GM12878 (cell line): ENCODE measurements around the gene CHN2. TPM values are rescaled to one million over a fixed set of nuclear protein-coding genes. Genes with fewer than 3 reads are reported as not detected.

Experiments
- NFYB ChIP-seq: IDR thresholded peaks from 2 replicates; pipeline ENCODE4 v1.6.1; 2011; ENCODE audit warnings: low read depth, mild to moderate bottlenecking, low read length, improper control_type of control experiment, moderate library complexity; ENCODE audit not compliant: insufficient read depth
- polyA plus RNA-seq, 11 experiments: library from polyadenylated mRNA; depleted of rRNA in 4 of 11; unstranded in 6 of 11; stranded (reverse) in 5 of 11; fragments of >200 nt; fragmentation: Nextera tagmentation in 4 of 11; fragmentation: Illumina TruSeq in 1 of 11; extraction: Ambion mirVana in 4 of 11; extraction: Trizol in 1 of 11; gene quantifications; 1 replicate in 1 of 11; 2 replicates in 10 of 11; pipeline versions ENCODE4 v1.2.1 to v1.2.3, GENCODE V29; 2011 to 2016; ENCODE audit warnings: inconsistent platforms in 2 of 11, missing spikeins in 2 of 11, low read depth in 1 of 11
- total RNA-seq, 4 experiments: library from RNA; depleted of rRNA in 3 of 4; stranded (reverse); fragments of >200 nt in 3 of 4; fragmentation: Illumina TruSeq in 1 of 4; extraction: Trizol in 1 of 4; gene quantifications; 2 replicates each; pipeline versions ENCODE4 v1.2.1 to v1.2.3, GENCODE V29; 2013 to 2021
- TF ChIP-seq, protein P1 (sequence below): fragments of 450-650 bp; IDR thresholded peaks from 2 replicates; pipeline ENCODE4 v1.6.1; 2017; ENCODE audit warnings: antibody characterized with exemption, mild to moderate bottlenecking, moderate library complexity
- TF ChIP-seq, protein P2 (sequence below): fragments of 450-650 bp; formaldehyde crosslinking; IDR thresholded peaks from 2 replicates; pipeline ENCODE4 v1.4.0; 2022; ENCODE audit warnings: mild to moderate bottlenecking, moderate library complexity
- TF ChIP-seq, protein P3 (sequence below): IDR thresholded peaks from 2 replicates; pipeline ENCODE4 v1.6.1; 2011; ENCODE audit warnings: borderline replicate concordance, low read depth, mild to moderate bottlenecking, moderate library complexity, low read length; ENCODE audit not compliant: insufficient read depth, poor library complexity, severe bottlenecking

CHN2 gene
- total and polyA plus RNA-seq, 10 of the 15 experiments (the other 5 are each of a cell fraction or from before 2014, with no cell fraction given) = 0.11 to 3.8 (median 0.37) TPM; not detected in 2

DNA sequence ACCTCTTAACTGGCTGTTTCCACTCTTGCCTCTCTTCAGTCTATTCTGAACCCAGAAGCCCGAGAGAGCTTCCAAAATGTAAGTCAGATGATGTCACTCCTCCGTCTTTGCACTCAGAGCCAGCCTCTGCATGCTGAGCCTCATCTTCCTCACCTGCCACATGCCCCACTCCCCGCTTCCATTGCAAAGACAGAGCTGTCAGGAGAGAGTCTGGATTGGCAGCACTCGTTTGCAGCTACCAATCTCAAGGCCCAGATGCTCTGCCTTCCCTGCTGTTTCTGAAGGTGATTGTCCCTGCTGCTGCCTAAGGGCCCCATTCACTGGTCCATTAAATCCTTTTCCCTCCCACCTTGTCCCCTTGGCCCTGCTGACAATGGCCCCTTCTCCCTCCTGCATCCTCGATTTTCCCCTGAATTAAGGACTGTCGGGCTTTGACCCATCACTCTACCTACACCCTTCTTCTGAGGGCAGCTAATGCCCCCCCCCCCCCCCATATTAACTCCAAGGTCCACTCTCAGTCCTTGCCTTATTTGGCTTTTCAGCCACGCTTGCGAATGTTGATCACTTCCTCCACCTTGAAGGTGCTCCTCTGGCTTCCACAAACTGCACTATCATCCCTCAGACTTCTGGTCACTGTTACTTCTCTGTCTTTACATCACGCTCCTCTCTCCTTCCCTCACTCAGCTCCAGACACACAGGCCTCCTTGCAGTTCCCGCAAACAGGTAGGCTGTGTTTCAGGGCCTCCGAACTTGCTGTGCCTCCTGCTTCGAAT, 98.5 kb downstream of the CHN2 start (continued):
- no peak for TF ChIP-seq NFYB
- TF ChIP-seq, protein P1, sequence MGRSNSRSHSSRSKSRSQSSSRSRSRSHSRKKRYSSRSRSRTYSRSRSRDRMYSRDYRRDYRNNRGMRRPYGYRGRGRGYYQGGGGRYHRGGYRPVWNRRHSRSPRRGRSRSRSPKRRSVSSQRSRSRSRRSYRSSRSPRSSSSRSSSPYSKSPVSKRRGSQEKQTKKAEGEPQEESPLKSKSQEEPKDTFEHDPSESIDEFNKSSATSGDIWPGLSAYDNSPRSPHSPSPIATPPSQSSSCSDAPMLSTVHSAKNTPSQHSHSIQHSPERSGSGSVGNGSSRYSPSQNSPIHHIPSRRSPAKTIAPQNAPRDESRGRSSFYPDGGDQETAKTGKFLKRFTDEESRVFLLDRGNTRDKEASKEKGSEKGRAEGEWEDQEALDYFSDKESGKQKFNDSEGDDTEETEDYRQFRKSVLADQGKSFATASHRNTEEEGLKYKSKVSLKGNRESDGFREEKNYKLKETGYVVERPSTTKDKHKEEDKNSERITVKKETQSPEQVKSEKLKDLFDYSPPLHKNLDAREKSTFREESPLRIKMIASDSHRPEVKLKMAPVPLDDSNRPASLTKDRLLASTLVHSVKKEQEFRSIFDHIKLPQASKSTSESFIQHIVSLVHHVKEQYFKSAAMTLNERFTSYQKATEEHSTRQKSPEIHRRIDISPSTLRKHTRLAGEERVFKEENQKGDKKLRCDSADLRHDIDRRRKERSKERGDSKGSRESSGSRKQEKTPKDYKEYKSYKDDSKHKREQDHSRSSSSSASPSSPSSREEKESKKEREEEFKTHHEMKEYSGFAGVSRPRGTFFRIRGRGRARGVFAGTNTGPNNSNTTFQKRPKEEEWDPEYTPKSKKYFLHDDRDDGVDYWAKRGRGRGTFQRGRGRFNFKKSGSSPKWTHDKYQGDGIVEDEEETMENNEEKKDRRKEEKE = no peak
- TF ChIP-seq, protein P2, sequence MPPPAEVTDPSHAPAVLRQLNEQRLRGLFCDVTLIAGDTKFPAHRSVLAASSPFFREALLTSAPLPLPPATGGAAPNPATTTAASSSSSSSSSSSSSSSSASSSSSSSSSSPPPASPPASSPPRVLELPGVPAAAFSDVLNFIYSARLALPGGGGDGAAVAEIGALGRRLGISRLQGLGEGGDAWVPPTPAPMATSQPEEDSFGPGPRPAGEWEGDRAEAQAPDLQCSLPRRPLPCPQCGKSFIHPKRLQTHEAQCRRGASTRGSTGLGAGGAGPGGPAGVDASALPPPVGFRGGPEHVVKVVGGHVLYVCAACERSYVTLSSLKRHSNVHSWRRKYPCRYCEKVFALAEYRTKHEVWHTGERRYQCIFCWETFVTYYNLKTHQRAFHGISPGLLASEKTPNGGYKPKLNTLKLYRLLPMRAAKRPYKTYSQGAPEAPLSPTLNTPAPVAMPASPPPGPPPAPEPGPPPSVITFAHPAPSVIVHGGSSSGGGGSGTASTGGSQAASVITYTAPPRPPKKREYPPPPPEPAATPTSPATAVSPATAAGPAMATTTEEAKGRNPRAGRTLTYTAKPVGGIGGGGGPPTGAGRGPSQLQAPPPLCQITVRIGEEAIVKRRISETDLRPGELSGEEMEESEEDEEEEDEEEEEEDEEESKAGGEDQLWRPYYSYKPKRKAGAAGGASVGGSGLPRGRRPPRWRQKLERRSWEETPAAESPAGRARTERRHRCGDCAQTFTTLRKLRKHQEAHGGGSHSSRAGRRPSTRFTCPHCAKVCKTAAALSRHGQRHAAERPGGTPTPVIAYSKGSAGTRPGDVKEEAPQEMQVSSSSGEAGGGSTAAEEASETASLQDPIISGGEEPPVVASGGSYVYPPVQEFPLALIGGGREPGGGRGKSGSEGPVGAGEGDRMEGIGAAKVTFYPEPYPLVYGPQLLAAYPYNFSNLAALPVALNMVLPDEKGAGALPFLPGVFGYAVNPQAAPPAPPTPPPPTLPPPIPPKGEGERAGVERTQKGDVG (CRISPR knock-in tag) = no peak
- TF ChIP-seq, protein P3, sequence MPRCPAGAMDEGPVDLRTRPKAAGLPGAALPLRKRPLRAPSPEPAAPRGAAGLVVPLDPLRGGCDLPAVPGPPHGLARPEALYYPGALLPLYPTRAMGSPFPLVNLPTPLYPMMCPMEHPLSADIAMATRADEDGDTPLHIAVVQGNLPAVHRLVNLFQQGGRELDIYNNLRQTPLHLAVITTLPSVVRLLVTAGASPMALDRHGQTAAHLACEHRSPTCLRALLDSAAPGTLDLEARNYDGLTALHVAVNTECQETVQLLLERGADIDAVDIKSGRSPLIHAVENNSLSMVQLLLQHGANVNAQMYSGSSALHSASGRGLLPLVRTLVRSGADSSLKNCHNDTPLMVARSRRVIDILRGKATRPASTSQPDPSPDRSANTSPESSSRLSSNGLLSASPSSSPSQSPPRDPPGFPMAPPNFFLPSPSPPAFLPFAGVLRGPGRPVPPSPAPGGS = no peak
- TF ChIP-seq, all 136 proteins: peak for 0
